HTR-8/SVneo (cell line): ENCODE results near the gene SNTG2.
A peak's percentile ranks its signal among the peaks of the same experiment; 100 is the strongest.

Experiments used
- DNase-seq: peaks from one replicate; pipeline ENCODE4 v3.0.0; 2011; ENCODE audit warnings: low spot score, mixed read lengths; ENCODE audit not compliant: insufficient read length
- FAIRE-seq: peaks from 2 replicates; lab custom pipeline; 2011; peaks lifted over from hg19 to GRCh38; lab: Jason Lieb, UNC

SNTG2 gene

GRCh38 chr2:1321321-1321720, 370.7 kb downstream of the SNTG2 start:
- FAIRE-seq = no peak
- no peak for DNase-seq

GRCh38 chr2:1324884-1325283, 374.2 kb downstream of the SNTG2 start:
- no peak for FAIRE-seq
- DNase-seq = no peak

- FAIRE-seq = peak; percentile 93
- no peak for DNase-seq
These were observed 378.0 kb downstream of the SNTG2 start for GRCh38 chr2:1328684-1329083.

GRCh38 chr2:1339388-1340140, 388.9 kb downstream of the SNTG2 start:
- DNase-seq (no peak), FAIRE-seq (no peak)

GRCh38 chr2:1340141-1340512, 389.5 kb downstream of the SNTG2 start:
- DNase-seq (no peak), FAIRE-seq (no peak)

- FAIRE-seq (no peak), DNase-seq (no peak)
These were observed 390.9 kb downstream of the SNTG2 start for GRCh38 chr2:1341404-1342120.

- FAIRE-seq = no peak
- no peak for DNase-seq
These were observed 398.1 kb downstream of the SNTG2 start for GRCh38 chr2:1348789-1349188.

GRCh38 chr2:1350111-1350510, 399.5 kb downstream of the SNTG2 start:
- no peak for DNase-seq
- FAIRE-seq = no peak

GRCh38 chr2:1353124-1353523, 402.5 kb downstream of the SNTG2 start:
- no peak for DNase-seq
- no peak for FAIRE-seq

GRCh38 chr2:1353543-1353942, 402.9 kb downstream of the SNTG2 start:
- no peak for FAIRE-seq

GRCh38 chr2:1360144-1360543, 409.5 kb downstream of the SNTG2 start:
- no peak for FAIRE-seq

More at GRCh38 chr2:1353543-1353942, 402.9 kb downstream of the SNTG2 start:
- no peak for DNase-seq

GRCh38 chr2:1360557-1361250, 410.1 kb downstream of the SNTG2 start:
- no peak for FAIRE-seq

More at GRCh38 chr2:1360144-1360543, 409.5 kb downstream of the SNTG2 start:
- no peak for DNase-seq

GRCh38 chr2:1363367-1363766, 412.7 kb downstream of the SNTG2 start:
- FAIRE-seq = no peak

More at GRCh38 chr2:1360557-1361250, 410.1 kb downstream of the SNTG2 start:
- no peak for DNase-seq

GRCh38 chr2:1366546-1367134, 416.0 kb downstream of the SNTG2 start:
- DNase-seq (no peak), FAIRE-seq (no peak)

More at GRCh38 chr2:1363367-1363766, 412.7 kb downstream of the SNTG2 start:
- no peak for DNase-seq

GRCh38 chr2:1367601-1368000, 417.0 kb downstream of the SNTG2 start:
- FAIRE-seq = no peak
- DNase-seq = no peak

- no peak for FAIRE-seq
- DNase-seq = no peak
These were observed 419.3 kb downstream of the SNTG2 start for GRCh38 chr2:1369905-1370304.

GRCh38 chr2:1370461-1370860, 419.8 kb downstream of the SNTG2 start:
- DNase-seq (no peak), FAIRE-seq (no peak)

GRCh38 chr2:1371082-1371481, 420.4 kb downstream of the SNTG2 start:
- no peak for DNase-seq
- no peak for FAIRE-seq

- FAIRE-seq = no peak
- DNase-seq = no peak
These were observed 423.2 kb downstream of the SNTG2 start for GRCh38 chr2:1373830-1374229.

GRCh38 chr2:1374287-1374686, 423.6 kb downstream of the SNTG2 start:
- no peak for FAIRE-seq

GRCh38 chr2:1375794-1376193, 425.1 kb downstream of the SNTG2 start:
- DNase-seq (no peak), FAIRE-seq (no peak)

More at GRCh38 chr2:1374287-1374686, 423.6 kb downstream of the SNTG2 start:
- no peak for DNase-seq
